GM12878 (cell line): ENCODE data around the gene TUBGCP2. TPM values are rescaled to one million over a fixed set of nuclear protein-coding genes. Genes with fewer than 3 reads are reported as not detected.

Experiments used
- ATAC-seq: fragments of 200-7000 bp; cut with Tn5 transposase; 3 replicates; pipeline ENCODE4 v1.9.1; 2020; ENCODE audit warnings: mild to moderate bottlenecking, moderate library complexity
- BruUV-seq: library from RNA; stranded (reverse); fragments of 400-500 nt; replicated peaks from 2 replicates; lab custom pipeline; 2021; lab: Mats Ljungman, UMichigan
- CTCF ChIA-PET: fragments of 300-600 bp; sonication (Branson Sonifier 250); formaldehyde crosslinking; extraction: SDS; loops from one replicate; lab custom pipeline; 2021; ENCODE audit warnings: inconsistent platforms; lab: Yijun Ruan, JAX
- POLR2A ChIA-PET: fragments of 350-600 bp; formaldehyde crosslinking; extraction: SDS; loops from one replicate; lab custom pipeline; 2021; ENCODE audit warnings: inconsistent platforms; lab: Charles Lee
- RAD21 ChIA-PET: fragments of 300-600 bp; sonication (Branson Sonifier 250); formaldehyde crosslinking; loops from one replicate; lab custom pipeline; 2023; ENCODE audit warnings: antibody characterized with exemption; ENCODE audit not compliant: unreplicated experiment; lab: Charles Lee
- SMC1A ChIA-PET: fragments of 300-600 bp; sonication (Branson Sonifier 250); formaldehyde crosslinking; loops from one replicate; lab custom pipeline; 2023; ENCODE audit not compliant: unreplicated experiment, uncharacterized antibody; lab: Charles Lee
- DNase-seq: peaks from one replicate; pipeline ENCODE4 v3.0.0-alpha.2; 2011; ENCODE audit warnings: low read depth, low spot score
- FAIRE-seq: peaks from 3 replicates; lab custom pipeline; 2011; peaks lifted over from hg19 to GRCh38; lab: Jason Lieb, UNC
- H2AFZ ChIP-seq: 2 replicates; pipeline ENCODE4 v1.6.0; 2011; ENCODE audit warnings: low read depth, low read length, control low read depth; ENCODE audit not compliant: control insufficient read depth
- H3K27ac ChIP-seq: 2 replicates; pipeline ENCODE4 v1.5.1; 2011; ENCODE audit warnings: control low read depth; ENCODE audit not compliant: control insufficient read depth, insufficient read depth
- H3K27me3 ChIP-seq, 2 experiments: replicated peaks in 1 of 2; 2 replicates each; pipeline versions ENCODE4 v1.6.0 to v1.6.1; 2011; ENCODE audit warnings: low read length in 1 of 2; ENCODE audit not compliant: control insufficient read depth in 2 of 2, insufficient read depth in 2 of 2
- H3K36me3 ChIP-seq, 2 experiments: 2 replicates each; pipeline ENCODE4 v1.5.1; 2011; ENCODE audit warnings: low read length in 1 of 2; ENCODE audit not compliant: control insufficient read depth in 2 of 2, insufficient read depth in 2 of 2
- H3K4me1 ChIP-seq: 2 replicates; pipeline ENCODE4 v1.6.1; 2011; ENCODE audit warnings: mild to moderate bottlenecking, low read length, moderate library complexity, mixed read lengths; ENCODE audit not compliant: control insufficient read depth, insufficient read depth
- H3K4me2 ChIP-seq: 2 replicates; pipeline ENCODE4 v1.6.0; 2011; ENCODE audit warnings: control low read depth; ENCODE audit not compliant: control insufficient read depth, insufficient read depth
- H3K4me3 ChIP-seq: fragments of 200-600 bp; sonication (generic); 2 replicates; pipeline ENCODE4 v1.5.1; 2016
- H3K79me2 ChIP-seq: 2 replicates; pipeline ENCODE4 v1.6.0; 2011; ENCODE audit warnings: low read length; ENCODE audit not compliant: control insufficient read depth, insufficient read depth
- H3K9ac ChIP-seq: 2 replicates; pipeline ENCODE4 v1.8.0; 2011; ENCODE audit warnings: low read length, control low read depth, mixed read lengths; ENCODE audit not compliant: control insufficient read depth, insufficient read depth
- H3K9me3 ChIP-seq: replicated peaks from 3 replicates; pipeline ENCODE4 v1.5.1; 2011; ENCODE audit warnings: mild to moderate bottlenecking, low read length; ENCODE audit not compliant: control insufficient read depth, insufficient read depth
- H4K20me1 ChIP-seq: 2 replicates; pipeline ENCODE4 v1.6.0; 2011; ENCODE audit not compliant: control insufficient read depth, insufficient read depth
- ATF3 ChIP-seq: IDR thresholded peaks from 2 replicates; pipeline ENCODE4 v1.6.1; 2011; ENCODE audit warnings: low read depth, mild to moderate bottlenecking, low read length, moderate library complexity, borderline replicate concordance; ENCODE audit errors: extremely low read depth
- BACH1 ChIP-seq: fragments of 450-650 bp; IDR thresholded peaks from 2 replicates; pipeline ENCODE4 v1.6.1; 2017; ENCODE audit warnings: mild to moderate bottlenecking, borderline replicate concordance
- ETV6 ChIP-seq, 2 experiments: fragments of 450-650 bp in 1 of 2; IDR thresholded peaks in 1 of 2; conservative IDR thresholded peaks in 1 of 2; 2 replicates each; pipeline ENCODE4 v1.6.1; 2014; ENCODE audit warnings: antibody characterized with exemption in 1 of 2, borderline replicate concordance in 1 of 2, low read depth in 1 of 2, mild to moderate bottlenecking in 1 of 2, moderate library complexity in 1 of 2
- FOXK2 ChIP-seq: fragments of 450-650 bp; IDR thresholded peaks from 2 replicates; pipeline ENCODE4 v1.6.1; 2017; ENCODE audit warnings: mild to moderate bottlenecking, moderate library complexity
- HSF1 ChIP-seq: fragments of 150-350 bp; IDR thresholded peaks from 2 replicates; pipeline ENCODE4 v1.6.1; 2014; ENCODE audit warnings: mild to moderate bottlenecking, low read depth, low read length
- MYB ChIP-seq: fragments of 150-350 bp; IDR thresholded peaks from 2 replicates; pipeline ENCODE4 v1.6.1; 2014; ENCODE audit warnings: mild to moderate bottlenecking, low read depth, low read length, borderline replicate concordance
- NFYA ChIP-seq: IDR thresholded peaks from 2 replicates; pipeline ENCODE4 v1.6.1; 2011; ENCODE audit warnings: low read depth, mild to moderate bottlenecking, low read length, improper control_type of control experiment, borderline replicate concordance
- PML ChIP-seq: IDR thresholded peaks from 2 replicates; pipeline ENCODE4 v1.6.1; 2012; ENCODE audit warnings: low read length, inconsistent platforms
- RELA ChIP-seq: fragments of 450-650 bp; IDR thresholded peaks from 2 replicates; pipeline ENCODE4 v1.8.0; 2014; ENCODE audit warnings: borderline replicate concordance; ENCODE audit not compliant: partially characterized antibody
- TCF12 ChIP-seq: IDR thresholded peaks from 2 replicates; pipeline ENCODE4 v1.6.1; 2011; ENCODE audit warnings: low read depth, mild to moderate bottlenecking, low read length
- YBX1 ChIP-seq: fragments of 450-650 bp; IDR thresholded peaks from 2 replicates; pipeline ENCODE4 v1.6.1; 2016; ENCODE audit warnings: antibody characterized with exemption
- ZBED1 ChIP-seq: IDR thresholded peaks from 2 replicates; pipeline ENCODE4 v1.6.1; 2016; ENCODE audit warnings: borderline replicate concordance
- WGBS: methylation state at CpG from one replicate; pipeline ENCODE4 v1.1.6; 2016; ENCODE audit warnings: low lambda C conversion rate; ENCODE audit not compliant: insufficient replicate concordance, insufficient coverage; ENCODE audit errors: missing lambda C conversion rate; 5-methylcytosine and 5-hydroxymethylcytosine counted together
- in situ Hi-C: fragments of 300-500 bp; cut with MboI; formaldehyde crosslinking; loops from 9 replicates; pipeline ENCODE4 v1.14.3; 2018; ENCODE audit warnings: mixed read lengths
- intact Hi-C: fragments of 100-400 bp; cut with micrococcal nuclease; formaldehyde crosslinking; loops from one replicate; pipeline ENCODE4 v1.14.2; 2022; ENCODE audit not compliant: unreplicated experiment
- polyA plus RNA-seq, 11 experiments: library from polyadenylated mRNA; depleted of rRNA in 4 of 11; unstranded in 6 of 11; stranded (reverse) in 5 of 11; fragments of >200 nt; fragmentation: Nextera tagmentation in 4 of 11; fragmentation: Illumina TruSeq in 1 of 11; extraction: Ambion mirVana in 4 of 11; extraction: Trizol in 1 of 11; gene quantifications; 1 replicate in 1 of 11; 2 replicates in 10 of 11; pipeline versions ENCODE4 v1.2.1 to v1.2.3, GENCODE V29; 2011 to 2016; ENCODE audit warnings: inconsistent platforms in 2 of 11, missing spikeins in 2 of 11, low read depth in 1 of 11
- total RNA-seq, 4 experiments: library from RNA; depleted of rRNA in 3 of 4; stranded (reverse); fragments of >200 nt in 3 of 4; fragmentation: Illumina TruSeq in 1 of 4; extraction: Trizol in 1 of 4; gene quantifications; 2 replicates each; pipeline versions ENCODE4 v1.2.1 to v1.2.3, GENCODE V29; 2013 to 2021
- TF ChIP-seq, protein P1 (sequence below): fragments of 450-650 bp; IDR thresholded peaks from 2 replicates; pipeline ENCODE4 v1.6.1; 2017; ENCODE audit warnings: mild to moderate bottlenecking, low read depth, inconsistent platforms; ENCODE audit not compliant: poor library complexity, severe bottlenecking
- TF ChIP-seq, protein P2 (sequence below): fragments of 450-650 bp; IDR thresholded peaks from 2 replicates; pipeline ENCODE4 v1.6.1; 2016; ENCODE audit warnings: mild to moderate bottlenecking

The TUBGCP2 gene
- total and polyA plus RNA-seq, 10 of the 15 experiments (the other 5 are each of a cell fraction or from before 2014, with no cell fraction given) = 4.8 to 47.1 (median 34.7) TPM

DNA sequence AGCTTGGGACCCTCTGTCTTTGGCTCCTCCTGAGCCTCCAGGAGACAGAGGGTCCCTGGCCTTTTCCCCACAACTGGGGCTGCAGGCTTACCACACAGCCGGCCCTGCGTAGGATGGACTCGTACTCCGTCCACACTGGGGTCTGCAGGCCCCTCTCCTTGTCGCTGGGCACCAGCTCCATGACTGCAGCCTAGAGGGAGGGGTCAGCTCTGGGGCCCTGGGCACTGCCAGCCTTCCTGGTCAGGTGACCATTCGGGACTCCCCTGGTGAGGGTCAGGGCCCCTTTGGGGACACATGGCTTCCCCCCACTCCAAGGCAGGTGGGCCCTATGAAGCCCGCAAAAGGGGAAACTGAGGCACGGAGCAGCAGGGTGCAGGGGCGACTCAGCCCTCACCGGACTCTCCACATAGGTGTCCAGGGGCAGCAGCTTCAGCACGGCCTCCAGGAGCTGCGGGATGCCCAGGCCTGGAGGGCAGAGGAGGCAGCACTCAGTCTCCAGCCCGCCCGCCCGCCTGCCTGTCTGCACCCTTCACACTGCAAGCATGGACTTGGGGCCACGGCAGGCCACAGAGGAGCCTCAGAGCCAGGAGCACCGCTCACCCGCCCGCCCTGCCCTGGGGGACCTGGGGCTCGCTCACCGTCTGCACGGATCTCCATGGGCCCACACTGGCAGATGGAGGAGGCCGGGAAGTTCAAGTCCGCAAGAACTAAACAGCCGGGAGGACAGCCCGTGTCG, 48.0 kb upstream of the TUBGCP2 start (continued):
- no peak for TF ChIP-seq HSF1
- TF ChIP-seq ZBED1 = no peak

GRCh38 chr10:133355991-133356390, 47.3 kb upstream of the TUBGCP2 start:
- Histone ChIP-seq H3K27ac (no peak overlapping the region), H3K4me3 (no peak overlapping the region), H3K79me2 (no peaks in the 10 kb centered on the region; the same call in 1 of the 2 replicates), H3K9me3 (no peaks in the 10 kb centered on the region), H4K20me1 (no peaks in the 10 kb centered on the region), H3K9ac (no peak overlapping the region), H3K27me3 (no peaks in the 10 kb centered on the region), H2AFZ (no peak overlapping the region), H3K36me3 (no peaks in the 10 kb centered on the region), H3K4me1 (peaks cover 2% of the 10 kb centered on the region), H3K4me2 (no peak overlapping the region)
- in situ Hi-C loops = no loop called here
- ChIA-PET CTCF (interaction anchor here (1.2 kb wide), 1 partner anchor 82 kb away, joined by 5 read pairs; no protein-coding TSS in a partner anchor), SMC1A (interaction anchor here (1.0 kb wide), 1 partner anchor 12 kb away, joined by 4 read pairs; no protein-coding TSS in a partner anchor), POLR2A (interaction anchor here (0.6 kb wide), 1 partner anchor 17 kb away, joined by 3 read pairs; no protein-coding TSS in a partner anchor), RAD21 (interaction anchor here (0.9 to 1.2 kb wide), 2 partner anchors 26 to 45 kb away, joined by 3 read pairs; no protein-coding TSS in a partner anchor)
- WGBS = 94% methylated on average over 3 of the region's 3 CpGs
- no TSS peak for BruUV-seq
- intact Hi-C loops = no loop called here
- no peak for DNase-seq
- no peak for ATAC-seq
- no peak for FAIRE-seq
- TF ChIP-seq ATF3 (no peak), ETV6 (conservative IDR thresholded peaks at IDR 0.05 in 1 of 2, IDR thresholded peaks at IDR 0.05 in 1 of 2; ENCODE audit: borderline replicate concordance in 1 of 2, low read depth in 1 of 2) (no peak), MYB (no peak), NFYA (no peak), PML (no peak), YBX1 (no peak), RELA (no peak), FOXK2 (no peak), TCF12 (no peak), BACH1 (no peak)
- TF ChIP-seq, protein P1, sequence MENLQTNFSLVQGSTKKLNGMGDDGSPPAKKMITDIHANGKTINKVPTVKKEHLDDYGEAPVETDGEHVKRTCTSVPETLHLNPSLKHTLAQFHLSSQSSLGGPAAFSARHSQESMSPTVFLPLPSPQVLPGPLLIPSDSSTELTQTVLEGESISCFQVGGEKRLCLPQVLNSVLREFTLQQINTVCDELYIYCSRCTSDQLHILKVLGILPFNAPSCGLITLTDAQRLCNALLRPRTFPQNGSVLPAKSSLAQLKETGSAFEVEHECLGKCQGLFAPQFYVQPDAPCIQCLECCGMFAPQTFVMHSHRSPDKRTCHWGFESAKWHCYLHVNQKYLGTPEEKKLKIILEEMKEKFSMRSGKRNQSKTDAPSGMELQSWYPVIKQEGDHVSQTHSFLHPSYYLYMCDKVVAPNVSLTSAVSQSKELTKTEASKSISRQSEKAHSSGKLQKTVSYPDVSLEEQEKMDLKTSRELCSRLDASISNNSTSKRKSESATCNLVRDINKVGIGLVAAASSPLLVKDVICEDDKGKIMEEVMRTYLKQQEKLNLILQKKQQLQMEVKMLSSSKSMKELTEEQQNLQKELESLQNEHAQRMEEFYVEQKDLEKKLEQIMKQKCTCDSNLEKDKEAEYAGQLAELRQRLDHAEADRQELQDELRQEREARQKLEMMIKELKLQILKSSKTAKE = no peak
- TF ChIP-seq, protein P2, sequence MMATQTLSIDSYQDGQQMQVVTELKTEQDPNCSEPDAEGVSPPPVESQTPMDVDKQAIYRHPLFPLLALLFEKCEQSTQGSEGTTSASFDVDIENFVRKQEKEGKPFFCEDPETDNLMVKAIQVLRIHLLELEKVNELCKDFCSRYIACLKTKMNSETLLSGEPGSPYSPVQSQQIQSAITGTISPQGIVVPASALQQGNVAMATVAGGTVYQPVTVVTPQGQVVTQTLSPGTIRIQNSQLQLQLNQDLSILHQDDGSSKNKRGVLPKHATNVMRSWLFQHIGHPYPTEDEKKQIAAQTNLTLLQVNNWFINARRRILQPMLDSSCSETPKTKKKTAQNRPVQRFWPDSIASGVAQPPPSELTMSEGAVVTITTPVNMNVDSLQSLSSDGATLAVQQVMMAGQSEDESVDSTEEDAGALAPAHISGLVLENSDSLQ = no peak
